Loucy (cell line): ENCODE results near the gene ZNF140.

Experiments
- H2AFZ ChIP-seq: fragments of 200-600 bp; sonication (generic); 2 replicates; pipeline ENCODE4 v1.6.0; 2016; ENCODE audit warnings: antibody characterized with exemption, mild to moderate bottlenecking, low read length, moderate library complexity
- H3F3A ChIP-seq: fragments of 200-600 bp; 2 replicates; pipeline ENCODE4 v1.6.0; 2016; ENCODE audit warnings: antibody characterized with exemption, low read depth, mild to moderate bottlenecking
- H3K27me3 ChIP-seq: fragments of 200-600 bp; sonication (generic); 2 replicates; pipeline ENCODE4 v1.6.1; 2014; ENCODE audit warnings: low read length, mild to moderate bottlenecking; ENCODE audit not compliant: insufficient read depth, poor library complexity, severe bottlenecking
- H3K36me3 ChIP-seq: fragments of 200-600 bp; sonication (generic); 2 replicates; pipeline ENCODE4 v1.6.1; 2016; ENCODE audit warnings: low read length; ENCODE audit not compliant: insufficient read depth
- H3K4me1 ChIP-seq: fragments of 200-600 bp; sonication (generic); 2 replicates; pipeline ENCODE4 v1.5.1; 2014; ENCODE audit warnings: low read length, mild to moderate bottlenecking; ENCODE audit not compliant: insufficient read depth, poor library complexity, severe bottlenecking
- H3K4me2 ChIP-seq: fragments of 200-600 bp; sonication (generic); 2 replicates; pipeline ENCODE4 v1.6.0; 2014; ENCODE audit warnings: antibody characterized with exemption, low read length, low read depth, mild to moderate bottlenecking; ENCODE audit not compliant: poor library complexity, severe bottlenecking
- H3K4me3 ChIP-seq: fragments of 200-600 bp; sonication (generic); 2 replicates; pipeline ENCODE4 v1.5.1; 2014; ENCODE audit warnings: low read length, mild to moderate bottlenecking, mixed read lengths; ENCODE audit not compliant: poor library complexity, severe bottlenecking
- H3K79me2 ChIP-seq: fragments of 200-600 bp; sonication (generic); 2 replicates; pipeline ENCODE4 v1.6.1; 2014; ENCODE audit warnings: low read length; ENCODE audit not compliant: insufficient read depth
- H3K9ac ChIP-seq: fragments of 200-600 bp; sonication (generic); 2 replicates; pipeline ENCODE4 v1.6.0; 2014; ENCODE audit warnings: mild to moderate bottlenecking, low read depth, low read length, moderate library complexity; ENCODE audit not compliant: poor library complexity, severe bottlenecking
- H3K9me2 ChIP-seq: fragments of 200-600 bp; sonication (generic); replicated peaks from 2 replicates; pipeline ENCODE4 v1.6.1; 2016; ENCODE audit warnings: low read depth, low read length, mixed read lengths
- H3K9me3 ChIP-seq: fragments of 200-600 bp; sonication (generic); 2 replicates; pipeline ENCODE4 v1.6.1; 2014; ENCODE audit warnings: mild to moderate bottlenecking, antibody characterized with exemption, low read length, low read depth; ENCODE audit not compliant: insufficient read depth
- H4K20me1 ChIP-seq: fragments of 200-600 bp; sonication (generic); 2 replicates; pipeline ENCODE4 v1.6.0; 2014; ENCODE audit warnings: antibody characterized with exemption, low read length, mild to moderate bottlenecking; ENCODE audit not compliant: insufficient read depth, poor library complexity, severe bottlenecking
- EZH2phosphoT487 ChIP-seq: fragments of 200-600 bp; IDR thresholded peaks from 2 replicates; pipeline ENCODE4 v1.6.1; 2018; ENCODE audit warnings: antibody characterized with exemption, mild to moderate bottlenecking, moderate library complexity, borderline replicate concordance
- TF ChIP-seq, protein P1 (sequence below): fragments of 200-600 bp; sonication (generic); conservative IDR thresholded peaks from 2 replicates; pipeline ENCODE4 v1.5.1; 2014; ENCODE audit warnings: mild to moderate bottlenecking, antibody characterized with exemption, low read length

ZNF140 gene

DNA sequence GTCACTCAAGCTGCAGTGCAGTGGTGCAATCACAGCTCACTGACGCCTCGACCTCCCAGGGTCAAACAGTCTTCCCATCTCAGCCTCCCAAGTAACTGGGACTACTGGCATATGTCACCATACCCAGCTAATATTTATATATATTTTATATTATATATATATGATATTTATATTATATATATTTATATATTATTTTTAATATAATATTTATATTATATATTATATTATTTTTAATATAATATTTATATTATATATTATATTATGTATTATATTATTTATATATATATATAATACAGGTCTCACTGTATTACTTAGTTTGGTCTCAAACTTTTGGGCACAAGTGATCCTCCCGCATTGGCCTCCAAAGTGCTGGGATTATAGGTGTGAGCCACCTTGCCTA lies 34.0 kb upstream of the ZNF140 start:
- peaks cover 36% of the 10 kb centered on the region; the same call in 1 of the 2 replicates for H3K79me2 ChIP-seq
- peaks cover 80% of the 10 kb centered on the region for H3K9me3 ChIP-seq
- H3K9ac ChIP-seq, result no peak overlapping the region
- H3K4me3 ChIP-seq, result no peak overlapping the region
- H3K4me1 ChIP-seq, result no peaks in the 10 kb centered on the region
- no peak overlapping the region for H3K4me2 ChIP-seq
- H4K20me1 ChIP-seq, result no peaks in the 10 kb centered on the region
- H3K27me3 ChIP-seq, result no peaks in the 10 kb centered on the region
- peaks cover 91% of the 10 kb centered on the region for H3K36me3 ChIP-seq
- no peaks in the 10 kb centered on the region for H3K9me2 ChIP-seq
- no peak for TF ChIP-seq EZH2phosphoT487
- TF ChIP-seq, protein P1, sequence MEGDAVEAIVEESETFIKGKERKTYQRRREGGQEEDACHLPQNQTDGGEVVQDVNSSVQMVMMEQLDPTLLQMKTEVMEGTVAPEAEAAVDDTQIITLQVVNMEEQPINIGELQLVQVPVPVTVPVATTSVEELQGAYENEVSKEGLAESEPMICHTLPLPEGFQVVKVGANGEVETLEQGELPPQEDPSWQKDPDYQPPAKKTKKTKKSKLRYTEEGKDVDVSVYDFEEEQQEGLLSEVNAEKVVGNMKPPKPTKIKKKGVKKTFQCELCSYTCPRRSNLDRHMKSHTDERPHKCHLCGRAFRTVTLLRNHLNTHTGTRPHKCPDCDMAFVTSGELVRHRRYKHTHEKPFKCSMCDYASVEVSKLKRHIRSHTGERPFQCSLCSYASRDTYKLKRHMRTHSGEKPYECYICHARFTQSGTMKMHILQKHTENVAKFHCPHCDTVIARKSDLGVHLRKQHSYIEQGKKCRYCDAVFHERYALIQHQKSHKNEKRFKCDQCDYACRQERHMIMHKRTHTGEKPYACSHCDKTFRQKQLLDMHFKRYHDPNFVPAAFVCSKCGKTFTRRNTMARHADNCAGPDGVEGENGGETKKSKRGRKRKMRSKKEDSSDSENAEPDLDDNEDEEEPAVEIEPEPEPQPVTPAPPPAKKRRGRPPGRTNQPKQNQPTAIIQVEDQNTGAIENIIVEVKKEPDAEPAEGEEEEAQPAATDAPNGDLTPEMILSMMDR, result no peak
- H3F3A ChIP-seq, result 0 out of 2 replicates have a peak, but pooled peaks cover 4% of the 10 kb centered on the region
- no peak overlapping the region for H2AFZ ChIP-seq

DNA sequence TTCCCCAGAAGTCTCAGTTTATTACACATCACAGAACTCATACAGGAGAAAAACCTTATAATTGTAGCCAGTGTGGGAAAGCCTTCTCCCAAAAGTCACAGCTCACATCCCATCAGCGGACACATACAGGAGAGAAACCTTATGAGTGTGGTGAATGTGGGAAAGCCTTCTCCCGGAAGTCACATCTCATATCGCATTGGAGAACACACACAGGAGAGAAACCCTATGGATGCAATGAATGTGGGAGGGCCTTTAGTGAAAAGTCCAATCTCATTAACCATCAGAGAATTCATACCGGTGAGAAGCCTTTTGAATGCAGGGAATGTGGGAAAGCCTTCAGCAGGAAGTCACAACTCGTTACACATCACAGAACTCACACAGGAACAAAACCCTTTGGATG lies 23.3 kb upstream of the ZNF140 start:
- H4K20me1 ChIP-seq, result no peaks in the 10 kb centered on the region
- peaks cover 83% of the 10 kb centered on the region for H3K9me3 ChIP-seq
- no peak overlapping the region for H3K4me3 ChIP-seq
- no peak overlapping the region for H3K4me2 ChIP-seq
- H3K9me2 ChIP-seq, result no peaks in the 10 kb centered on the region
- H3K4me1 ChIP-seq, result no peaks in the 10 kb centered on the region
- H3K9ac ChIP-seq, result no peak overlapping the region
- no peak overlapping the region for H2AFZ ChIP-seq
- H3K79me2 ChIP-seq, result no peaks in the 10 kb centered on the region
- peaks cover 47% of the 10 kb centered on the region for H3K36me3 ChIP-seq
- H3K27me3 ChIP-seq, result peaks cover 6% of the 10 kb centered on the region
- TF ChIP-seq, protein P1, result no peak
- no peak for TF ChIP-seq EZH2phosphoT487
- H3F3A ChIP-seq, result peaks cover 4% of the 10 kb centered on the region; the same call in 1 of the 2 replicates

DNA sequence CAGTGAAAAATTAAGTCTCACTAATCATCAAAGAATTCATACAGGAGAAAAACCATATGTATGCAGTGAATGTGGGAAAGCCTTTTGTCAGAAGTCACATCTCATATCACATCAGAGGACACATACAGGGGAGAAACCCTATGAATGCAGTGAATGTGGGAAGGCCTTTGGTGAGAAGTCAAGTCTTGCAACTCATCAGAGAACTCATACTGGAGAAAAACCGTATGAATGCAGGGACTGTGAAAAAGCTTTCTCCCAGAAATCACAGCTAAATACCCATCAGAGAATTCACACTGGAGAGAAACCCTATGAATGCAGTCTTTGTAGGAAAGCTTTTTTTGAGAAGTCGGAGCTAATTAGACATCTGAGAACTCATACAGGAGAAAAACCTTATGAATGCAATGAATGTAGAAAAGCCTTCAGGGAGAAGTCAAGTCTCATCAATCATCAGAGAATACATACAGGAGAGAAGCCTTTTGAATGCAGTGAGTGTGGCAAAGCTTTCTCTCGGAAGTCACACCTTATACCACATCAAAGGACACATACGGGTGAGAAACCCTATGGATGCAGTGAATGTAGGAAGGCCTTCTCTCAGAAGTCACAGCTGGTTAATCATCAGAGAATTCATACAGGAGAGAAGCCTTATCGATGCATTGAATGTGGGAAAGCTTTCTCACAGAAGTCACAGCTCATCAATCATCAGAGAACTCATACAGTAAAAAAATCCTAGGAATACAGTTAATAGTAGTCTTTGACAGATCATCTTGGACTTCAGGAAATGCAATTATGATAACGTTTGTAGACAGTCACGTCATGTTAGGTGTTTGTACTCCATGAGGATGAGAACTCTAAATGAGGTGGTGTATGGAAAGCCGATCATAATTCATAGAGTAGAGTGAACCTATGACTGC lies 22.3 kb upstream of the ZNF140 start:
- Histone ChIP-seq H3K4me3 (no peak overlapping the region), H4K20me1 (no peaks in the 10 kb centered on the region), H3K79me2 (no peaks in the 10 kb centered on the region), H2AFZ (no peak overlapping the region), H3K4me2 (no peak overlapping the region), H3K4me1 (no peaks in the 10 kb centered on the region), H3K27me3 (peaks cover 6% of the 10 kb centered on the region), H3K36me3 (peaks cover 37% of the 10 kb centered on the region), H3K9me2 (no peaks in the 10 kb centered on the region), H3F3A (peaks cover 4% of the 10 kb centered on the region; the same call in 1 of the 2 replicates), H3K9me3 (peaks cover 81% of the 10 kb centered on the region), H3K9ac (no peak overlapping the region)
- TF ChIP-seq EZH2phosphoT487, result no peak
- TF ChIP-seq, protein P1, result no peak
